ENCODE measurements around the gene CTSG.
"Not testable (repeated sequence)": the region's sequence is repeated elsewhere in the genome, so short reads cannot be mapped to it uniquely, and the experiment has no call there.

CTSG gene

DNA sequence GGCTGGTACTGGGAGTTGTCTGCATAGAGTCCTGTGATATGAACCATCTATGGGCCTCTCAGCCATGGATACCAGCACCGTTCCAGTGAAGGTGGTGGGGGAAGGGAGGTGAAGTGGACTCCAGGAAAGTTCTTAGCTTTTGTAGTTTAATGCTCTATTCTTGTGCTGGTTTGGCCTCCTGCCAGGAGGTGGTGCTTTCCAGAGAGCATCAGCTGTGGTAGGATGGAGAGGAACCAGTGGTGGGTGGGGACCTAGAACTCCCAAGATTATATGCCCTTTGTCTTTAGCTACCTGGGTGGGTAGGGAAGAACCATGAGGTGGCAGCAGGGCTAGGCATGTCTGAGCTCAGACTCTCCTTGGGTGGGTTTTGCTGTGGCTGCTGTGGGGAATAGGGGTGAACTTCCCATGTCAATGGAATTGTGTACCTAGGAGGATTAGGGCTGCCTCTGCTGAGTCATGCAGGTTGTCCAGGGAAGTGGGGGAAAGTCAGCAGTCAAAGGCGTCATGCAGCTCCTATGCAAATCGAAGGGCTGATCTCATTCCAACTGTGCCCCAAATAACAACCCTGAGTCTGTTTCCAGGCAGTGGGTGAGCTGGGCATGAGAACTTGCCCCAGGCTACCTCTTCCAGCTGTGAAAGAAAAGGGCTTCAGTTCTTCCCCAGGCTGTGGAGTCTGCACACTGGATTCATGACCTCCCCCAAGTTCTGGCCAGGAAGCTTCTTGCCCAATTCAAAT lies 19.2 kb upstream of the CTSG start:
- no peak overlapping the region for H3K4me3 ChIP-seq (ENCODE audit: low read depth in 1 of 2, low read length in 1 of 2)

DNA sequence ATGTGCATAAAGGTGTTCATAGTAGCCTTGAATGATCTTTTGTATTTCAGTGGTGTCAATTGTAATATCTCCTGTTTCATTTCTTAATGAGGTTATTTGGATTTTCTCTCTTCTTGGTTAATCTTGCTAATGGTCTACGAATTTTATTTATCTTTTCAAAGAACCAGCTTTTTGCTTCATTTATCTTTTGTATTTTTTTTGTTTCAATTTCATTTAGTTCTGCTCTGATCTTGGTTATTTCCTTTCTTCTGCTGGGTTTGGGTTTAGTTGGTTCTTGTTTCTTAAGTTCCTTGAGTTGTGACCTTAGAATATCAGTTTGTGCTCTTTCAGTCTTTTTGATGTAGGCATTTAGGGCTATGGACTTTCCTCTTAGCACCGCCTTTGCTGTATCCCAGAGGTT lies 15.0 kb upstream of the CTSG start:
- not testable (repeated sequence) for H3K4me1 ChIP-seq (ENCODE audit: control insufficient read depth in 1 of 2, insufficient read depth in 1 of 2, low read depth in 1 of 2, low read length in 1 of 2); H3K36me3 ChIP-seq; H3K9me3 ChIP-seq; H3K4me3 ChIP-seq (ENCODE audit: low read depth in 1 of 2, low read length in 1 of 2); H3K27ac ChIP-seq; H3K27me3 ChIP-seq

More for the DNA sequence above, 19.2 kb upstream of the CTSG start:
- Histone ChIP-seq H3K4me1 (ENCODE audit: control insufficient read depth in 1 of 2, insufficient read depth in 1 of 2, low read depth in 1 of 2, low read length in 1 of 2) (peaks cover 3 to 6% of the 10 kb centered on the region in 2 experiments), H3K27ac (no peak overlapping the region), H3K36me3 (no peaks in the 10 kb centered on the region), H3K9me3 (no peaks in the 10 kb centered on the region), H3K27me3 (no peaks in the 10 kb centered on the region)
- TF ChIP-seq, protein P1, sequence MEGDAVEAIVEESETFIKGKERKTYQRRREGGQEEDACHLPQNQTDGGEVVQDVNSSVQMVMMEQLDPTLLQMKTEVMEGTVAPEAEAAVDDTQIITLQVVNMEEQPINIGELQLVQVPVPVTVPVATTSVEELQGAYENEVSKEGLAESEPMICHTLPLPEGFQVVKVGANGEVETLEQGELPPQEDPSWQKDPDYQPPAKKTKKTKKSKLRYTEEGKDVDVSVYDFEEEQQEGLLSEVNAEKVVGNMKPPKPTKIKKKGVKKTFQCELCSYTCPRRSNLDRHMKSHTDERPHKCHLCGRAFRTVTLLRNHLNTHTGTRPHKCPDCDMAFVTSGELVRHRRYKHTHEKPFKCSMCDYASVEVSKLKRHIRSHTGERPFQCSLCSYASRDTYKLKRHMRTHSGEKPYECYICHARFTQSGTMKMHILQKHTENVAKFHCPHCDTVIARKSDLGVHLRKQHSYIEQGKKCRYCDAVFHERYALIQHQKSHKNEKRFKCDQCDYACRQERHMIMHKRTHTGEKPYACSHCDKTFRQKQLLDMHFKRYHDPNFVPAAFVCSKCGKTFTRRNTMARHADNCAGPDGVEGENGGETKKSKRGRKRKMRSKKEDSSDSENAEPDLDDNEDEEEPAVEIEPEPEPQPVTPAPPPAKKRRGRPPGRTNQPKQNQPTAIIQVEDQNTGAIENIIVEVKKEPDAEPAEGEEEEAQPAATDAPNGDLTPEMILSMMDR (IDR thresholded peaks at IDR 0.05), result no peak

DNA sequence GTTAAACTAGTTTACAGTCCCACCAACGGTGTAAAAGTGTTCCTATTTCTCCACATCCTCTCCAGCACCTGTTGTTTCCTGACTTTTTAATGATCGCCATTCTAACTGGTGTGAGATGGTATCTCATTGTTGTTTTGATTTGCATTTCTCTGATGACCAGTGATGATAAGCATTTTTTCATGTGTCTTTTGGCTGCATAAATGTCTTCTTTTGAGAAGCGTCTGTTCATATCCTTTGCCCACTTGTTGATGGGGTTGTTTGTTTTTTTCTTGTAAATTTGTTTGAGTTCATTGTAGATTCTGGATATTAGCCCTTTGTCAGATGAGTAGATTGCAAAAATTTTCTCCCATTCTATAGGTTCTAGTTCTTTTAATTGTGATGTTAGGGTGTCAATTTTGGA lies 8.4 kb upstream of the CTSG start:
- H3K36me3 ChIP-seq; H3K27ac ChIP-seq; H3K27me3 ChIP-seq; H3K9me3 ChIP-seq; H3K4me3 ChIP-seq (ENCODE audit: low read depth in 1 of 2, low read length in 1 of 2): not testable (repeated sequence)
- peaks cover 7 to 18% of the 10 kb centered on the region in 2 experiments for H3K4me1 ChIP-seq (ENCODE audit: control insufficient read depth in 1 of 2, insufficient read depth in 1 of 2, low read depth in 1 of 2, low read length in 1 of 2)

DNA sequence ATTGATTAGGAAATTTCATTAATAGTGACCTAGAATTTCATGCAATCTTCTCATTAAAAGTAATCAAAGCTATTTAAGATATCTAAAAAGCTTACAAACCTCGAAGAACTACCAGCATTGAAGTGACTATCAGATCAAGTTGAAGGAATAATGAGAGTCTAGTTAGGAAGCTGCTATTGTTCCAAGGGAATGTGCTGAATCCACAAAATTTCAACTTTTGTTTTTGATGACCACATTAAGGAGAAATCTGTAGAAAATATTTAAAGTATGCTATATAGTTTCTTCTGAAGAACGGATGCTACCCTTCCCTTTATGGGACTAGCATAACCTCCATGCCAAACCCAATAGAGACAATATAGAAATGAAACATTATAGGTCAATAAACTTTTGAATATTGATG lies 2.5 kb upstream of the CTSG start:
- H3K36me3 ChIP-seq, result no peaks in the 10 kb centered on the region
- TF ChIP-seq, protein P1 (IDR thresholded peaks at IDR 0.05), result no peak
- H3K4me1 ChIP-seq (ENCODE audit: control insufficient read depth in 1 of 2, insufficient read depth in 1 of 2, low read depth in 1 of 2, low read length in 1 of 2), result peaks cover 43 to 64% of the 10 kb centered on the region in 2 experiments
- no peaks in the 10 kb centered on the region for H3K27me3 ChIP-seq
- H3K27ac ChIP-seq, result no peak overlapping the region
- H3K4me3 ChIP-seq (ENCODE audit: low read depth in 1 of 2, low read length in 1 of 2), result no peak overlapping the region
- no peaks in the 10 kb centered on the region for H3K9me3 ChIP-seq

DNA sequence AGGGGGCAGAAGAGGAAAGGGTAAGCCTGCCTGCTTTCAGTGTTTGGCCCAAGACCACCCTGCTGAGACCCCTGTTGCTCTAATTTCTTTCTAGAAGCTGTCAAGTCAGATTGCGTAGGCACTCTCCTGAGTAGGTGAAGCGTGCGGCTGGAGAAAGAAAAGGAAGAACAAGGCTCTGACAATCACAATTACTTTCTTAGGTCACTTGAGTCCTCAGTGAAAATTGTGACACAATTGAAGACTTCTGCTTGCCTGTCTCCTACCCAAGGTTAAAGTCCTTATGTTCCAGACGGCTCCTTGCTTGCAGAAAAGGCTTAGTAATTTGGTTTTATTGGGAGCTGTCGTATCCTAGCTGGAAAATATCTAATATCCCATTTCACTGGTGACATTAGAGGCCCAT lies 721 bp upstream of the CTSG start:
- Histone ChIP-seq H3K4me3 (ENCODE audit: low read depth in 1 of 2, low read length in 1 of 2) (no peak overlapping the region), H3K27me3 (no peaks in the 10 kb centered on the region), H3K36me3 (no peaks in the 10 kb centered on the region), H3K4me1 (ENCODE audit: control insufficient read depth in 1 of 2, insufficient read depth in 1 of 2, low read depth in 1 of 2, low read length in 1 of 2) (peaks cover 40 to 61% of the 10 kb centered on the region in 2 experiments), H3K27ac (no peak overlapping the region), H3K9me3 (no peaks in the 10 kb centered on the region)
- TF ChIP-seq, protein P1 (IDR thresholded peaks at IDR 0.05), result no peak

DNA sequence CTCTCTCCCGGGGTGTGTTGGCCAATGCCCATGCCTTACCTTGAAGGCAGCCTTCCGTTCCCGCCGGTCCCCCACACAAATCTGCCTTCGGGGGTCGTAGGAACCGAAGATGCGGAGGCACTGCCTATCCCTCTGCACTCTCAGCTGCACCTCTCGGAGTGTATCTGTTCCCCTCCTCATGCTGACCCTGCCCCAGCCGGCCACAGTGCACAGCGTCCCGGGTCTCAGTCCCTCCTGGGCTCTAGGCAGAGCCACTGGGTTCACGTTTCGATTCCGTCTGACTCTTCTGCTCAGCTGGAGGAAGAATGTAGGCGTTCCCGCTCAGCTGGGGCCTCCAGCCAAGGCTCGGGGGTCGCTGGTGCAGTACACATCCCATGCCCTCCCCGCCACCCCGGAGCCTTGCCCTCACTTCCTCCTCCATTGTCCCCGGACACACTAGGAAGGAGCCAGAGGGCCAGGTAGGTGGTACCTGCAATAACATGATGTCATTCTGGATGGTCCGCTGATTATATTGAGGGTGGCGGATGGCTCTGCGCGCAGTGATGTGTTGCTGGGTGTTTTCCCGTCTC lies 1.8 kb downstream of the CTSG start:
- Histone ChIP-seq H3K36me3 (no peaks in the 10 kb centered on the region), H3K9me3 (no peaks in the 10 kb centered on the region), H3K4me3 (ENCODE audit: low read depth in 1 of 2, low read length in 1 of 2) (no peak overlapping the region), H3K27me3 (no peaks in the 10 kb centered on the region), H3K27ac (no peak overlapping the region), H3K4me1 (ENCODE audit: control insufficient read depth in 1 of 2, insufficient read depth in 1 of 2, low read depth in 1 of 2, low read length in 1 of 2) (peaks cover 40 to 50% of the 10 kb centered on the region in 2 experiments)
- TF ChIP-seq, protein P1 (IDR thresholded peaks at IDR 0.05), result no peak
